HG03521 (cell line): ENCODE measurements around the gene FSTL4.

Experiments
- ATAC-seq: cut with Tn5 transposase; IDR thresholded peaks from one replicate; pipeline ENCODE4 v1.9.1; 2021; ENCODE audit warnings: mild to moderate bottlenecking, moderate library complexity; ENCODE audit not compliant: unreplicated experiment

Gene FSTL4

DNA sequence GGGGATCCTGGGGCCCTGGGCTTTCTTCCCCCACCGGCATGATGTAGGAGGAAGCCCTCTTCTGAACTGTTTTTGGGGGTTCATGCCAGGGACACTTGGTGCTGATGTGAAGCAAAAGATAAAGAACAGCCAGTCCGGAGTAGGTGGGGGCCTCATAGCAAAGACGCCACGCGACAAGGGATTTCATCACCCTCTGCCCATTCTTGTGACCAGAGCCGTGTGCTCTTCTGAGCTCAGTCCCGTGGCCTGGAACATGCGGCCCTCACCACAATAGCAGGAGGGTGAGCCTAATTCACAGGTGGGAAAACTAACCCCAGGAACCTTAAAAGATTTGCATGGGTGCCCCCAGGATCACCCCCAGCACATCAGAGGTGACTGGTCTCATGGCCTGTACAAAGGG is 334.6 kb downstream of the FSTL4 start:
- no peak for ATAC-seq

DNA sequence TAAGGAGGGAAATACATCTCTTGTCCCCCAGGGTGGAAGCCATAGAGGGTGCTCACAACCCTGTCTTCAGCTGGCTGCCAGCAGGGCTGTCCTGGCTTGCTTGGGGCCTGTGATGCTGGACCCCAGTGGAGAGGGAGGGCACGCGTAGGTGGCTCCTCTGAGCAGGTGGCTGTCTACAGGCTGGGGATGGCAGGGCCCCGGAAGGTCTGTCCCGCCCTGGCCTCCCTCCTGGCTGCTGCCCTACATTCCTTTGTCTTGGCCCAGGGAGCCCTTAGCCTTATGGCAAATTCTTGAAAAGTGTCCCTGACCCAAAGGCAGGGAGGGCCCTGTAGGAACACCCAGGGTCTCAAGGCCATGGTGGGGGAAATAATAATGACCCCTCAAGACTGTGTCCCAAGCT is 336.2 kb downstream of the FSTL4 start:
- no peak for ATAC-seq

GRCh38 chr5:133275631-133276030 is 336.7 kb downstream of the FSTL4 start:
- ATAC-seq = no peak

GRCh38 chr5:133274597-133274935 is 337.8 kb downstream of the FSTL4 start:
- ATAC-seq = no peak

- no peak for ATAC-seq
Observed at GRCh38 chr5:133273661-133274596, 338.4 kb downstream of the FSTL4 start.

GRCh38 chr5:133272345-133272744 is 340.0 kb downstream of the FSTL4 start:
- ATAC-seq = no peak

DNA sequence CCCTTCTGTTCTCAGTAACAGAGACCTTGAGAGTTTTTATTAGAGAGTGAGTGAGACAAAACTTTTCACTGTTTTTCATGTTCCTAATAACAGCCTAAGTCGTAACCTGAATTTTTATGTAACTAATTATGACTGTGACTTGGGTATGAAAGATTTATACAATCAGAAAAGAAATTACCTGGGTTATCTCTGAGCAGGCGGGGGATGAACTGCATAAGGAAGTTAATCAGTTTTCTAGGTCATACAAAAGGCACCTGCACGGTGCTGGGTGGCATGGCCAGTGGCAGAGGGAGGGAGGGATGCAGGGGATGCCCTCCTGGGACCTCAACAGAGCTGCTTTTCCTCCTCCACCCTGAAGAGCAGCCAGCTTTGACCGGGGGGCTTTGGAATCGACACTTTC is 340.7 kb downstream of the FSTL4 start:
- ATAC-seq = no peak

DNA sequence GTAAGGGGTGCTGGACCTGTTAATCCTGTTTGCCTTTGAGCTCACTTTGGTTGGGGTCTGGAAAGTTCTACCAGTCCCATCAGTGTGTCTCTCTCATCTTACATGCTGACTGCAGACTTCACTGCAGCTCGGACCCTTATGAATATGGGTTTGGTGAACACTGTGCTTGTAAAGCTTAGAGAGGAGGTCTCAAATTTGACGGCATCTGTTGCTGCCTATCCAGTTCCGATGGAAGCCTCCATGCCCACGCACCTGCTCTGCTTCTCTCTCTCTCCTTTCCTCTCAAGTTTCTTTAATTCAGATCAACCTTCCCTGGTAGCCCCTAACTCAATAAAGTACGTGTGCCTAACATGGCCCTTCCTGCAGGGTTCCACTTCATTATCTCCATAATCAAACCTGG is 342.6 kb downstream of the FSTL4 start:
- no peak for ATAC-seq

GRCh38 chr5:133267601-133268000 is 344.7 kb downstream of the FSTL4 start:
- no peak for ATAC-seq

DNA sequence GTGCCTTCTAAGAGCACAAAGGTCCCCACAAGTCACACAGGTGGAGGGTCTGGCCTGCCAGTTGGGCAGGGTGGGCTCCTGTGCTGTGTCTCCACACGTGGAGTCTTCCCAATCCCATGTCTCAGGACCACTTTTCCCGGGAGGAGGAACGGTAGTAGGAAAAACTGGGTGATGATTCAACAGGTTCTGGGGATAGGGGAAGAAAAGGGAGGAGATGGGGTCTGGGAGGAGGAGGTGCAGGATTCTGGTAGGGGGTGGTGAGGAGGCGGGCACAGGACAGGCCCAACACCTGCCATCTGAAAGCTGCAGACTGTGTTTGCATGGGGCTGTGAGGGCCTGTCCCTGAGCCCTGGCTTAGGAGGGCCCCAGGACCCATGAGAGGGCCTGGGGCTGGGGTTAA is 345.4 kb downstream of the FSTL4 start:
- no peak for ATAC-seq

DNA sequence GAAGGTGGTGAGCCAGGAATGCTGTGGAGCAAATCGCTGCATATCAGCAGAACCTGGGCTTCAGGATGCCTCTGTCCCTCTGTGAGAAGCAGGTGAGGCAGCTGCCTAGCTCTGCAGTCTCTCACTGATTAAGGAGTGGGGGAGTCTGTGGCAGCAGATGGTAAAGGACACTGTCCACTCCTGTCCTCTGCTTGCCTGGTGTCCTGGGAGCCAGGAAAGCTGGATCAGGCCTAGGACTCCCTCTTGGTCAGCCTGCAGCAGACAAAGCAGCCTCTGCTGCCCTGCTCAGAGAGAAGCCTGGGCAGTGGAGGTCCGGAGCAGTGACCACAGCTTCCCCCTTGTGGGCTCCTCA is 345.8 kb downstream of the FSTL4 start:
- no peak for ATAC-seq

DNA sequence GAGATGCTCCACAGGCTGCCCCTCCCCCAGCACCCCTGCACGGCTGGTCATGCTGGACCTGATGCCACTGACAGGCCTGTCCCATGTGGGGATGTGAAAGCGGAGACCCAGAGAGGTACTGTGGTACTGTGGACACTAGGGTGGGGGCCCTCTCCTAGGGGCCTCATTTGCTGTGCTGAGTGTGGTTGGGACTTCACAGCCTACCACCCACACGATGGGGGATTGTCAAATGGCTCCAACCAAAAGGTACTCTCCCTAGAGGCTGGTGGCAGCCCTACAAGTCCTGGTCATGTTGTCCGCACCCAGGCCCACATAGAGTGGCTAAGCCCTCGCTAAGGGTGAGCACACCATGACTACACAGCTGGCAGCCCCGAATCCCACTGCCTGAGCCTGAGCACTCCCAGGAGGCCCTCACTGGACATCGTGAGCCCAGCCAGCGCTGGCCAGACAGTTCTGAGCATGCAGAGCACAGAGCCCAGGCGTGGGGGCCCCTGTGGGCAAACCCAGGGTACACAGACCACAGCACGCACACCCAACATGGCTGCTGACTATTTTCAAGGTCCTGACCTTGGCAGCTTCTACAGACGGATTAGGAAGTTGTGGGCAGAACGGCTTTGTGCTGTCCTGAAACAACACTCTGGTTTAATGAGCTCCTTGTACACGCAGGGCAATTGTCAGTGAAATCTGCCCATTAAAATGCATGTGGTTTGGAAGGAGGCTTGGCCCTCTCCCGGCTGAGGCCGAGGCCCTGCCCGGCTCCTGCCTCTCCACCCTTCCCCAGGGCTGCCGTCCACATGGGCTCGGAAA is 346.4 kb downstream of the FSTL4 start:
- ATAC-seq = no peak

GRCh38 chr5:133265257-133265656 is 347.1 kb downstream of the FSTL4 start:
- no peak for ATAC-seq

DNA sequence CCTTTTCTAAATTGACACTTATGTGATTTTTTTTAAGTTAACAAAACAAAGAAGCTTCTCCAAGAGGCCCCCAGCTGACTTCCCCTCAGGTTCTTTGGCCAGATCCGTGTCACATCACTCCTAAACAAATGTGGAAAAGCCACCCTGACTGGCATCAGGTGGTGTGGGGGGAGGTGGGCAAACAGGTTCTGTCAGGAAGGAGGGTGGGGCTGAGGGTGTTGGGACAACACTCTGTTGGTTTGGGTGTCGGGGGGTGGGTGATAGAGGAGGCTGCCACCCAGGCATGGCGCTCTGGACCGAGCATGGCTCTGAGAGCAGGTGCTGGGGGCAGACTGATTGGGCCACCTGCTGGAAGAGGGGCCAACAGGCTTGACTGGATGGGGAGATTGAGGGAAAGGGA is 349.7 kb downstream of the FSTL4 start:
- ATAC-seq = no peak

DNA sequence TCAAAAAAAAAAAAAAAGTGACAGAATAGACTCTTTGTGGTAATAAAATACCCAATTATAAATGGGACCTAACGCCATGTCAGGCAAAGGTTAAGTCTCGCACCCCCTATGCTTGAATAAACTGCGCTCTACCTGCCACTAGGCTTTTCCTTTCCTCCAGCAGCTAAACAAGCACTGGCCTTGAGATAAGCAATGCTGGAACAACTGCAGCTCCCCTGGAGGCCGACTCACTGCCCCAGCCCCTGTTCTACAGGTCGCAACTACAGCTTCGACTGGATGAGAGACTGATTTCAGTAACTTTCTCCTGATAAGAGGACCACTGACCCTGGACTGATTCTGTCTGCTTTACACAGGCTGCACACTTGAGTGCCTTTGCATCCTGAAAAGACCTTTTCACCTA is 350.3 kb downstream of the FSTL4 start:
- ATAC-seq = no peak

- ATAC-seq = no peak
Observed at GRCh38 chr5:133260715-133261114, 351.6 kb downstream of the FSTL4 start.

GRCh38 chr5:133259199-133259997 is 352.9 kb downstream of the FSTL4 start:
- no peak for ATAC-seq

GRCh38 chr5:133257977-133258376 is 354.4 kb downstream of the FSTL4 start:
- no peak for ATAC-seq

DNA sequence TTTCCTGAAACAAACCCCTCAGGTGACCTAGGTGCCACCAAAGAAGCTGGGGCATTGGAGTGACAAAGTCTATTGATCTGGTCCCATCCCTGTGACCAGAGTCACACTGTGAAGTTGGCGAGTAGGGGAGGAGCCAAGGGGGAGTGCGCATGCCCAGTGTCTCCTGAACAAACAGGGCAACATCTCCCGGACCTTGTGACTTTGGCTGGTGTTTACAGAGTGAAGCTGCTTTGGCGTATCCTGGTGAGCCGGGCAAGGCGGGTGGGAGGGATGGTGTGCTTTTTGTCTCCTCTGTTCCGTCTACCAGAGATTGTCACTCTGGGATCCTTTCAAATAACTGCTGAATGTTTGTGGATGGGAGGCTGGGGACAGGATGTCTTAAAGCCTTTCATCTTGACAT is 356.1 kb downstream of the FSTL4 start:
- ATAC-seq = no peak

DNA sequence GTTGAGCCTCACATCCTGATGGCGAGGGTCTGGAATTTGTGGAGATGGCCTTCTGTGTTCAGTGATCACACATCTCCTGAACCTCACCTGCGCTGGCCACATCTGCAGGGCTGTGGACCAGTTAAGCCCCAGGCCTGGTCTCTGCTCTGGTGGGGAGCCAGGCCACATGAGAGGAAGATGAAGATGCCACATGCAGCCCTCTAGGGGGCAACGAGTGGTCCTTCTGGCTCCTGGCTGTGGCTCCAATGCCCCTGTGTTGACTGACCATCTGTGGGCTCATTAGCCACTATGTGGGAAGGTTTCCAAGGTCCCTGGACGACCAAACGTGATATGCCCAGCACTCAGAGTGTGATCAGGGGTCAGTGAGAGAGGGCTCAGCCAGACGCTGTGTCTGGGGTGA is 357.5 kb downstream of the FSTL4 start:
- no peak for ATAC-seq

DNA sequence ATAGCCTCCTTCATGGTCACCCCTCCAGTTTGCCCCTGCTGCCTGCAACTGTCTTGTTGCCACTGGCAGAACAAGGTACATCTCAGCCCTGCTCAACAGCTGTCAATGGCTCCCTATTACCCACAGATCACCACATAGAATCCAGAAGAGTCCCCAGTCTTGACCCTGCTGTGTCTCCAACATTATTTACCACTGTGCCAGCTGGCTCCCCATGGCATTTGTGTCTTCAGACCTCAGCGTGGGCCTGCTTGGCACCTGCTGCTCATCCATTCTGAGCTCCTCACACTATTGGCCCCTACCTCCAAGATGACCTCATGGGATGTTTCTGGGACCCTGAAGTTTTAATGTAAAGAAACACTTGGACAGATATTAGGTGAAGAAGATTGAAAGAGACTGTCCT is 358.7 kb downstream of the FSTL4 start:
- ATAC-seq = no peak
